OCI-LY1 (cell line): ENCODE data around the gene AGAP3.

Source experiments
- H2AFZ ChIP-seq: fragments of 200-600 bp; sonication (generic), shearing (Covaris generic); 2 replicates; pipeline ENCODE4 v1.6.0; 2014; ENCODE audit warnings: antibody characterized with exemption, mild to moderate bottlenecking, low read length
- H3F3A ChIP-seq: fragments of 200-600 bp; sonication (generic), shearing (Covaris generic); 2 replicates; pipeline ENCODE4 v1.6.0; 2014; ENCODE audit warnings: mild to moderate bottlenecking, antibody characterized with exemption, low read length, moderate library complexity; ENCODE audit not compliant: insufficient read depth
- H3K27ac ChIP-seq: fragments of 200-600 bp; sonication (generic); 2 replicates; pipeline ENCODE4 v1.5.1; 2014; ENCODE audit warnings: low read length, mixed run types, mild to moderate bottlenecking, low read depth; ENCODE audit not compliant: poor library complexity, severe bottlenecking
- H3K27me3 ChIP-seq: fragments of 200-600 bp; sonication (generic); 2 replicates; pipeline ENCODE4 v1.6.0; 2014; ENCODE audit warnings: antibody characterized with exemption, mild to moderate bottlenecking, low read length, moderate library complexity; ENCODE audit not compliant: insufficient read depth
- H3K36me3 ChIP-seq: fragments of 200-600 bp; sonication (generic); 2 replicates; pipeline ENCODE4 v1.6.1; 2014; ENCODE audit warnings: mild to moderate bottlenecking, antibody characterized with exemption, low read length, moderate library complexity, mixed read lengths; ENCODE audit not compliant: insufficient read depth
- H3K4me1 ChIP-seq: fragments of 200-600 bp; sonication (generic); 2 replicates; pipeline ENCODE4 v1.5.1; 2014; ENCODE audit warnings: mild to moderate bottlenecking, low read length, moderate library complexity; ENCODE audit not compliant: insufficient read depth, severe bottlenecking
- H3K4me2 ChIP-seq: fragments of 200-600 bp; sonication (generic), shearing (Covaris generic); 2 replicates; pipeline ENCODE4 v1.6.1; 2014; ENCODE audit warnings: low read length
- H3K4me3 ChIP-seq: fragments of 200-600 bp; sonication (generic); 2 replicates; pipeline ENCODE4 v1.5.1; 2014; ENCODE audit warnings: low read length, low read depth, mild to moderate bottlenecking, mixed read lengths; ENCODE audit not compliant: poor library complexity, severe bottlenecking
- H3K79me2 ChIP-seq: fragments of 200-600 bp; shearing (Covaris generic); 2 replicates; pipeline ENCODE4 v1.6.1; 2016; ENCODE audit warnings: mixed run types, low read length, mixed read lengths; ENCODE audit not compliant: insufficient read depth
- H3K9ac ChIP-seq: fragments of 200-600 bp; sonication (generic), shearing (Covaris generic); 2 replicates; pipeline ENCODE4 v1.6.1; 2014; ENCODE audit warnings: mild to moderate bottlenecking, low read length, mixed read lengths
- H3K9me2 ChIP-seq: fragments of 200-600 bp; sonication (generic), shearing (Covaris generic); 2 replicates; pipeline ENCODE4 v1.6.1; 2014; ENCODE audit warnings: low read depth, mild to moderate bottlenecking, low read length, mixed read lengths
- H3K9me3 ChIP-seq: fragments of 200-600 bp; shearing (Covaris generic); 2 replicates; pipeline ENCODE4 v1.6.1; 2014; ENCODE audit warnings: low read length, mixed read lengths
- H4K20me1 ChIP-seq: fragments of 200-600 bp; sonication (generic), shearing (Covaris generic); 2 replicates; pipeline ENCODE4 v1.6.0; 2016; ENCODE audit warnings: mild to moderate bottlenecking, low read length; ENCODE audit not compliant: insufficient read depth
- CTCF ChIP-seq: fragments of 200-600 bp; sonication (generic), shearing (Covaris generic); IDR thresholded peaks from 2 replicates; pipeline ENCODE4 v1.5.1; 2017; ENCODE audit warnings: mild to moderate bottlenecking, antibody characterized with exemption, low read length, moderate library complexity, mixed read lengths
- EZH2 ChIP-seq: fragments of 200-600 bp; sonication (generic), shearing (Covaris generic); IDR thresholded peaks from 2 replicates; pipeline ENCODE4 v1.8.0; 2017; ENCODE audit warnings: borderline replicate concordance, mixed run types, mild to moderate bottlenecking, antibody characterized with exemption, low read length, moderate library complexity, mixed read lengths

Gene AGAP3

GRCh38 chr7:151137791-151138152 lies 51.5 kb downstream of the AGAP3 start:
- Histone ChIP-seq H4K20me1 (no peaks in the 10 kb centered on the region), H3K27ac (no peak overlapping the region), H3K36me3 (no peaks in the 10 kb centered on the region), H3K9ac (no peak overlapping the region), H2AFZ (no peak overlapping the region), H3F3A (no peaks in the 10 kb centered on the region), H3K4me1 (no peaks in the 10 kb centered on the region), H3K4me3 (no peak overlapping the region), H3K4me2 (no peak overlapping the region), H3K79me2 (no peaks in the 10 kb centered on the region), H3K9me2 (no peaks in the 10 kb centered on the region), H3K9me3 (no peaks in the 10 kb centered on the region), H3K27me3 (no peaks in the 10 kb centered on the region; the same call in 1 of the 2 replicates)
- TF ChIP-seq EZH2 (no peak), CTCF (no peak)

- no peak overlapping the region for H2AFZ ChIP-seq
- H3F3A ChIP-seq: no peaks in the 10 kb centered on the region
- no peaks in the 10 kb centered on the region for H3K36me3 ChIP-seq
- no peak for TF ChIP-seq EZH2
- TF ChIP-seq CTCF: no peak
- no peaks in the 10 kb centered on the region for H3K4me1 ChIP-seq
- no peak overlapping the region for H3K27ac ChIP-seq
- no peaks in the 10 kb centered on the region for H3K79me2 ChIP-seq
- no peaks in the 10 kb centered on the region for H3K27me3 ChIP-seq
- H4K20me1 ChIP-seq: no peaks in the 10 kb centered on the region
- H3K9me3 ChIP-seq: no peaks in the 10 kb centered on the region
- H3K4me3 ChIP-seq: no peak overlapping the region
- no peak overlapping the region for H3K4me2 ChIP-seq
- no peaks in the 10 kb centered on the region for H3K9me2 ChIP-seq
- H3K9ac ChIP-seq: no peak overlapping the region
These were observed 52.0 kb downstream of the AGAP3 start for GRCh38 chr7:151138153-151138851.

GRCh38 chr7:151139071-151139790 lies 53.0 kb downstream of the AGAP3 start:
- no peaks in the 10 kb centered on the region for H3K9me3 ChIP-seq

More at GRCh38 chr7:151139071-151139790, 53.0 kb downstream of the AGAP3 start:
- Histone ChIP-seq H3F3A (no peaks in the 10 kb centered on the region), H3K27ac (no peak overlapping the region), H3K27me3 (no peaks in the 10 kb centered on the region), H3K4me3 (no peak overlapping the region), H3K9ac (no peak overlapping the region), H3K4me1 (no peaks in the 10 kb centered on the region), H2AFZ (no peak overlapping the region), H3K36me3 (no peaks in the 10 kb centered on the region), H3K9me2 (no peaks in the 10 kb centered on the region), H3K4me2 (no peak overlapping the region), H3K79me2 (no peaks in the 10 kb centered on the region), H4K20me1 (no peaks in the 10 kb centered on the region)
- TF ChIP-seq EZH2 (no peak), CTCF (no peak)
